Measurements from ENCODE around the gene PRR22.

Gene PRR22

DNA sequence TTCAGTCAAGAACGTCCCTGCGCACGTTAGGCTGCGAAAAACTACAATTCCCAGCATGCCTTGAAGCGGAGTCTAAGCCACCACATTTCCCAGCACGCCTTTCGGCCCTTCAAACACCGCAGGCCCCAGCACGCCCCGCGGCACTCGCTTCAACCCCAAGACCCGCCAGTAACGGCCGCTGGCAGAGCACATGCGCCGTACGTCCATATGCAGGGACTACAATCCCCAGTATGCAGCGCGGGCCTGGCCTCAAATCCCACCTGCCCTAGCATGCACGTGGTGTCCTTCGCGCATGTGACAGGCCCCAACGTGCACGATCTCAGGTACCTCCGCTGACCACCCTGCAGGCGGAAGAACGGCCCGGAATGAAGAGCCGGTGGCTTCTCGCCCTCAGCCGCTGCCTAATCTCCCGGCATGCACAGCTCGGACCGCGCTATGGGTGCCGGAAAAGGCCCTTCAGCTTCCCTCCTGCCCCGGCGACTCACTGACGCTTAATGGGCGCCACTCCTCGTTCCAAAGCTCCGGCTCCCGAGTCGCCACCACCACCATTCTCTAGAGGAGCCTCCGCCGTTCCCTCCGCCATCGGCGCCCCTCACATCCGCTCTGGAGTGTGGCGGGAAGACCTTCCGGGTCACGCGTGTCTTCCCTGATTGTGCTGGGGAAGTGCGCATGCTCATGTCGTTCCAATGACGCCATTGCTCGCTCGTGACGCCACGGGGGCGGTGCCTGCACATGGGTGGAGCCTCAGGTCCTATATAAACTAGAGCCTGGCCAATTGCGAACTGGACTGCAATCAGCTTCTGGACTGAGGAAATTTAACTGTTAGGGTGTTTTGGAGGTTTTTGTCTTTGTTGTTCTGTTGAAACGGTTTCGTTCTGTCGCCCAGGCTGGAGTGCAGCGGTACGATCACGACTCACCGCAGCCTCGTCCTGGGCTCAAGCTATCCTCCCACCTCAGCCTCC lies 6.3 kb upstream of the PRR22 start, which contains the start of gene DUS3L:
Gene DUS3L (minus strand): TSS at position 605 of the 962 bp plus-strand sequence. CDS start 22 bp downstream, at position 583.
- DNase-seq = peak; percentile 66 to 98 (median 92)

DNA sequence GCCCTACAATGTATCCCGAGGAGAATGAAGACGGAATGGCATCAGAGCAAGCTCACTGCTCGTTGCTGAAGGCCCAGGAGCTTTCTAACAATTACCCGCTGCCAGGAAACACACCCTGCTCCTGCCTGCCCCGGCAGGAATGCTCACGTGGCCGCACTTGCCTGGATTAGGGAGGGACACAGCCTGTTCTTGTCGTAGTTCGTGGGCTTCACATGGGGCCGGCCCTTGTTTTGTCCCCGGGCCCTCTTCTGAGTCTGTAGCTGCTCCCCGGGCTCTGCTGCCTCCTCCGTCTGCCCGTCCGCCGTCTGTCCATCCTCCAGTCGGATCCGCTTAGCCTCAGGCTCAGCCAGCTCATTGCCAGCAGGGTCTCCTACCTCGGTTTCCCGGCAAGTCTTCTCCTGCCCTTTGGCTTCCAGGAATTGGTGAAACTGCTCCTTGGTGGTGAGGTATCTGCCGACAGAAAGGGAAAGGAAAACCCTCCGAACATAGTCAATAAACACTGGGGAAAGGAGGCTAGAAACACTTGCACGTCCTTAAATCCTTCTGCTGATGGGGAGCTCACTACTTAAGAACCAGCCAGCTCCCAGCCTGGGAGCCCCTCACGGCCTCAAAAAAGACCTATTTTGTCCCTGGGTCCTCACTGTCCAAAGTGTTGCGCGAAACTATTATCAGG lies 5.5 kb upstream of the PRR22 start:
- no peak for DNase-seq

DNA sequence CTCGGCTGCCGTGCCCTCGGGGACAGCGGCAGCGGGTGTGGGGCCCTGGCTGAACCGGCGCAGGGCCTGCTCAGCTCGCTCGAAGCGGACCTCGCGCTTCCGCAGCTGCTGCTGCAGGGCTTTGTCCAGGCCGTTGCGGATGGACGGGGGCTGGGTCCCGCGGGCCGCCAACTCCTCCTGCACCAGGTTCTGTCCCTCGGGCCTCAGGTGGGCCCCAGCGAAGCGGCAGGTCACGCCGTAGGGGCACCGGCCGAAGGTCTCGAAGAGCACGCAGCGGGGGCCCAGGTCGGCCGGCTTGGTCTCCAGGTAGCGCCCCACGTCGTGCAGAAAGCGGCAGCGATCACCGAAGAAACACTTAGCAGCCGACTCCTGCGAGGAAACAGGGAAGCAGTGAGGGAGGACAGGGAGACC lies 4.8 kb upstream of the PRR22 start:
- no peak for DNase-seq

DNA sequence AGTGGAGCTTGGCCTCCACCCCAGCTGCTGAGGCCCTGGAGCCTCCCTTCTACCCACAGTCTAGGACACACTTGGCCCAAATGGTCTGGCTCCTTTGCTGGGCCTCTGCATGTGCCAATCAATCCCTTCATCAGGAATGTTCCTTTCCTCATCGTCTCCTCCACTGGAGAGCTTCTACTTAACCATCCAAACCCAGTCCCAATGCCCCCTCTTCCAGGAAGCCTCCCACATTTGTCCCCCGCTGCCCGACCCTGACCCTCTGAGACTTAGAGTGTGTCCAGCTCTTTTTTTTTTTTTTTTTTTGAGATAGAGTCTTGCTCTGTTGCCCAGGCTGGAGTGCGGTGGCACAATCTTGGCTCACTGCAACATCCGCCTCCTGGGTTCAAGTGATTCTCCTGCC lies 3.9 kb upstream of the PRR22 start:
- DNase-seq = no peak

DNA sequence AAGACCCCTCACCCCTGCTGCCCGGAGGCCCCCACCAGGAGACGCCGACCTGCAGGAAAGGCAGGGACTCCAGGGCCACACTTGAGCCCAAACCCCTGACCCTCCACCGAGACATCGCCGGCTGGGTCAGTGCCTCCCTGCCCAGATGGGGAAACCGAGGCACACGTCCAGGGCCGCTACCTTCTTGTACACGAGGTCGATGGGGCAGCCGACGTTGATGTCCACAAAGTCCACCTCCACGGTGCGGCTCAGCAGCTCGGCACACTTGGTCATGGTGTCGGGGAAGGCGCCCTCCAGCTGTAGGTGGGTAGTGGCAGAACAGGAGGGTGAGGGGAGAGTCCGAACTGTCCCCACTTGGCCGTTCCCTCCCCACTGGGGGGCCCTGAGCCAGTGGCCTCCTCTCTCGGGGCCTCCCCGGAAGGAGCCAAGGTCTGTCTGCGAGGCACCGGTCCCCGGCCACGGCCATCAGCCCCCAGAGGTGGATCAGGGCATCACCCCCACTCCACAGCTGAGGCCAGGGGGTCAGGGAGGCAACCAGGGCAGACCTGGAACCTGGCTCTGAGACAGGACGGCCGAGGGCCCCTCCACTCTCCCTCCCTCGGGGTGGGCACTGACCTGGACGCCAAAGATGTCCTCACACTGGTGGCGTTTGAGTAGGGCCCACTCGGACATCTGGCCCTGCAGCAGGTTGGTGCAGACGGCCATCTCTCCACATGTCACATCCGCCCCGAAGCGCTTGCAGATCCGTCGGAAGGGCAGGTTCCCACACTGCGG lies 3.0 kb upstream of the PRR22 start:
- DNase-seq = no peak

DNA sequence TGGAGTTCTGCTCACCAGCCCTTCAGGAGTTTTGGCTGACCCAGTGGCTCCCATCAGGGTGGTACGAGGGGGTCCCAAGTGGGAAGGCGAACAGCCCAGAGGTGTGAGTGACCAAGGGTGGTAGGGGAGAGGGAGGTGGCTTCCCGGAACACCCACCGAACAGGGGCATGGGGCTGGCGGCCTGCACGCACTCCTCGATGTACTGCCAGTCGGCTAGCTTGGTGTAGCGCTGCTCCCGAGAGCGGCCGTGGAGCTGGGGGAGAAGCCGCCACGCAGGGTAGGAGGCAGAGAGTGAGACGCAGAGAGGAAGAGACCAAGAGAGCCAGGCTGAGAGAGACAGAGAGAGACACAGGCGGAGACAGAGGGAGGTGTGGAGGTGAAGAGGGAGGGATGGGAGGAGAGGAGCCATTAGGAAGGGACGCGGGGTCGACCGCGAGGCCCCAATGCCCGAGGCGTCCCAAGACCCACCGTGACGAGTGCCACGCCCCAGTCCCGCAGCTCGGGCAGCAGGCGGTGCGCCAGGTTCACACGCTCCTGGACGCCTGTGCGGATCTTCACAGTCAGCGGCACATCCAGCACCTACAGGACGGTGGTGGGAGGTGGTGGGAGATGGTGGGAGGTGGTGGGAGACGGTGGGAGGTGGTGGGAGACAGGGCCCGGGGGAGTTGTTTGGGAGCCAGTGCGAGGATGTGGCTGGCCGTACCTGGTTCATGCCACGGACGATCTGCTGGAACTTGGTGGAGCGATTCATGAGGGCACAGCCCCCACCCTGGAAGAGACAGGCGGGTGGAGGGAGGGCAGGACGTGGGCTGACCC lies 2.3 kb upstream of the PRR22 start:
- no peak for DNase-seq

DNA sequence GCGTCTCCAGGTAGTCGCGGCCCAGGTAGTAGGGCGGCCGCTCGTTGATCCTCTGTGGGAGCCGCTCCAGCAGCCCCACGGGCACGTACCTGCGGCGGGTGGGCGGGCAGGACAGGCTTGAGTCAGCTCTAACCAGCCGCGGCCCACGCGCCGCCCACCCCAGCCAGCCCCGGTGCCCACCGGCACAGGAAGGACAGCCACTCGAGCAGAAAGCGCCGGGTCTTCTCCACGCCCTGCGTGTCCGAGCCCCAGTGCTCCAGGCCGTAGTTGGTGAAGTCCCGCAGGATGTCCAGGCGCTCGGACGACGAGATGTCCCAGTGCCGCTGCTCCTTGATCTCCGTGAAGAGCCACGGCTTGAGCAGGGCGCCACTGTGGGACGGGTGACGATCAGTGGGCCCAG lies 877 bp upstream of the PRR22 start:
- DNase-seq = no peak

DNA sequence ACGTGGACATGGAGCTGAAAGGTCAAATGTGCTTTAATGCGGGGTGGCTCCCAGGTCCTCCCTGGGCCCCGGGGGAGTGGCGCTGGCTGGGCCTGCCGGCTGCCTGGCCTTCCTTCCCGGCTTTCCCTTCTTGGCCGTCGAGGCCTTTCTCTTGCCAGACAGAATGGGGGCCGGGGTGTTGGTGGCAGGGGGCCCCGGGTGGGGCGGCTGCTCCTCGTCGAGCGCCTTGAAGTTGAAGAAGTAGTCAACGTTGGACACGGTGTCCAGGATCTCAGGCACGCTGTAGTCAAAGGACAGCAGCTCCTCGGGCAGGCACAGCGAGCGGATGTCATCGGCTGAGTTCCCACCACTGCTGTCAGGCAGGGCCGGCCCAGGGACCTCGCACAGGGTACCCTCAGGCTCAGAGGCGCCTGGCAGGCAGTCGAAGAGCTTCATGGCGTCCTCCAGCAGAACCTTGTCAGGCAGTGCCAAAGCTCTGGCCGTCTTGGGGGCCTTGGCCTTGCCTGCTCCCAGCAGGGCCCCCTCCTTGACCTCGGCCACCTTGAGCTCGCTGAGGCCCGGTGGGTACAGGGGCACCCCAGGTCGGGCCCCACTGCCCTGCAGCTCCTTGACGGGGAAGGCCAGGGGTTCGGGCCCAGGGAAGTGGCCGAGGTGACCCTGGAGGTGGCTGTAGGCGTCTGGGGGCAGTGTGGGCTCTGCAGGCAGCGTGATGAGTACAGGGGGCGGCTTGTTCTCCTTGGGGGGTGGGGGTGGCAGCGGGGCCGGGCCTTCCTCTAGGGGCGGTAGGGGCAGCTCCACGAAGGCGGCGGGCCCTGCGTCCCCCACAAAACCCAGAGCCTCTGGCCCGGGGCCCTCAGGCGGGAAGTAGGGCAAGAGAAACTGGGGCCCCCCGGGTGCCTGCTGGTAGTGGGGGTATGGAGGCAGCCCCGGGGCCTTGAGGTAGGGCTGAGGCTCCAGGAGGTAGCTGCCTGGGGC lies 1.3 kb downstream of the PRR22 start:
- DNase-seq = no peak

DNA sequence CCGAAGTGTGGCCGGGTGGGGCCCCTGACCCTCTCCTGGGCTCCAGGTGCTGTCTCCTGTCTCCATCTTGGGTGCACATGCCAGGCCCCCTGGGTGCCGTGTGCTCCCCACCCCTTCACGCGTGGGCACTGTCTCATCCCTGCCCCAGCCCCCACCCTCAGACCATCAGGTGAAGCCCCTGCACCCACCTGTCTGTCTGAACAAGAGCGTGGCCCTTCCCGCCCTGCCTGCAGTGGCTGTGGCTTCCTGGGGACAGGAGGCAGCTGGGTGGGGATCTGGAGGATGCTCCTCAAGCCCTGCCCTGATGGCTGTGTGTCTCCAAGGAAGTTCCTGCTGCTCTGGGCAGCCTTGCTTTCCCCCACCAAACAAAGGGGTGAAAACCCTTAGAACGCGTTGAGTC lies 2.2 kb downstream of the PRR22 start:
- DNase-seq = no peak

DNA sequence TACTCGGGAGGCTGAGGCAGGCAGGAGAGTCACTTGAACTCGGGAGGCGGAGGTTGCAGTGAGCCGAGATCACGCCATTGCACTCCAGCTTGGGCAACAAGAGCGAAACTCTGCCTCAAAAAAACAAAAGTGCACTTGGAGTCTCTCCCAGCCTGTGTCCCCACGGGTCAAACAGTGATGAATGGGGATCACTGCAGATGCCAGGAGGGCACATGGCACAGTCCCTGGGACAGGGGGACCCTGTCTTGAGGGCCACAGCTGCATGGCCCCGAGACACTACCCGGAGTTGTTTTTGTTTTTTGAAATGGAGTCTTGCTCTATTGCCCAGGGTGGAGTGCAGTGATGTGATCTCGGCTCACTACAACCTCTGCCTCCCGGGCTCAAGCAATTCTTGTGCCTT lies 3.6 kb downstream of the PRR22 start:
- DNase-seq = peak in 2 of 14 donors; percentile 1 to 14

DNA sequence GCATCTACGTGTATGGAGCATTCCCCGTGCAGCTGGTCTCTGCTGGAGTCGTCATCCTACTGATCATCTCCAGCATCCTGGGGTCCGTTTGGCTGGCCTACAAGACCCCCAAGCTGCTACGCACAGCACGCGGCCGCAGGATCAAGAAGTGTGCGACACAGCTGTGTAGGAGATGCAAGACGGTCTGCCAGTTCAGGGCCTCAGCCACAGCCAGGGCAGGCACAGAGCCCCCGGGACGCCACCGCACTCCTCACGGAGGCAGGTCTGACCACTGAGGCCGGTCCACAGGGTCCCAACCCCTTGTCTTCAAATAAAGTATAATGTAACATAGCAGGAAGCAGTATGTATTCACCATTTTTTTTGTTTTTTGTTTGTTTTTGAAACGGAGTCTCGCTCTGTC lies 6.1 kb downstream of the PRR22 start:
- no peak for DNase-seq

DNA sequence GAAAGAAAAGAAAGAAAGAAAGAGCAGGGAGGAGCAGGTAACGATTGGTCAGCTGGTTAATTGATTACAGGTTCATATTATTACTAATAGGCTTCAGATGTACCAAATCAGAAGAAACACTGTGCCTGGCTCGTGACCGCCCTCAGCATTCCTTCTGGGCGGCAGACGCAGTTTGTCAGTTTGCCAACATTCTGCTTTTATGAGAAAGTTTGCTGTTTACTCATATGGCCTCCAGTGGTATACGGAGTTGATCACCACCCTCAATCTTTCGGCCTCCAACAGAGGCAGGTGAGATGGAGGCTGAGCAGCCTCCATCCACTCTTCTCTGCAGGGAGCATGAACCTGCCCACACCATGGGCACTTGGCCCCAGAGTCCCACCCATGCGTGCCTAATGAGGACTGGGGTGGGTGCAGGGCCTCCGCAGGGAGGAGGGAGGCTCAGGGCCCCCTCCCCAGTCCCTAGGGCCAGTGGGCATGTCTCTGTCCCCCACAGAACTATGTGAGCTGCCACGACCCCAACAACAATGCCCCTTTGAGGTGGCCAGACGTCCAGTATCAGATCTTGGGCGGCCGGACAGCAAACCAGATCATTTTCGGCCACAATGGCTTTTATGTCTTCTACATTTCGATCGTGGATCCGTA lies 8.8 kb downstream of the PRR22 start:
- no peak for DNase-seq

DNA sequence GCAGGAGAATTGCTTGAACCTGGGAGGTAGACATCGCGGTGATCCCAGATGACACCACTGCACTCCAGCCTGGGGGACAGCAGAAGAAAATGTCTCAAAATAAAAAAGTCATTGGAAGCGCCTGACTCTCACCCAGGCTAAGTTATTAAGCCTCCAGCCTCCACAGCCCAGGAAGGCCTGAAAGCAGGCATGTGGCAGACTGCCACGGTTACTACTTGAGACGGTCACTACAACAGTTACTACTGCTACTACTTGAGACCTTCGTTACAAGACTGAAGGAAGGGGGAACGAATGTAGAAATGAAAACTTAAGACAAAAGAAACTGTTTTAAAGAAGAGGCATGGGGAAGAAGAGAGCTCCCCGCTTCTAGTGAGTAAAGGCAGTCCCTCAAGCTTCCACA lies 9.6 kb downstream of the PRR22 start:
- DNase-seq = no peak

DNA sequence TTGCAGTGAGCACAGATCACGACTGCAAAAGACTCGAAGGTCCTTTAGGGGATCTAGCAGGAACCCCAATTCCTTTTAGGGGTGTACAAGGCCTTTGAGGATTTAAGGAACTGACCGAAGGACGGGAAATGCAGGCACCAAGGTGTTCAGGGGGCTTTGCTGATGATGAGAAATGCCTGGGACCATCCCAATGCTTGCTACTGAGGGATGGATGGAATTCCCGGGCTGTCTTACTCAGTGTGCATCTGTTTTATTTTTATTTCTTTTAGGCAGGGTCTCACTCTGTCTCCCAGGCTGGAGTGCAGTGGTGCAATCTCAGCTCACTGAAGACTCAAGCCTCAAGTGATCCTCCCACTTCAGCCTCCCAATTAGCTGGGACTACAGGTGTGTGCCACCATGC lies 11.3 kb downstream of the PRR22 start:
- no peak for DNase-seq

DNA sequence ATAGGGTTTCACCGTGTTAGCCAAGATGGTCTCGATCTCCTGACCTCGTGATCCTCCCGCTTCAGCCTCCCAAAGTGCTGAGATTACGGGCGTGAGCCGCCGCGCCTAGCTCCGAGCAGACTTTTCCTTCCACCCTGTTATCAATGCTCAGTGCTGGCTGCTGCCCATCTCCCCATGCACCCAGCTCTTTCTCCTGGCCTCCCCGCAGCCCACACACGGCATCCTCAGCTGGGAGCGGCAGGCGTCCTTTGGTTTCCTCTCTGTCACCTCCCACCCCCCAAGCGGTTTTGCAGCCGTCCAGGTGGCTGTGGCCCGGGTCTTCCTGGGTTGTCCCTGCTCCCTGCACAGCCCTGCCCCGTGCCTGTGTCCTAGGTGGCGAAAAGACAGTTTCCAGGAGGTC lies 12.1 kb downstream of the PRR22 start:
- DNase-seq = no peak

DNA sequence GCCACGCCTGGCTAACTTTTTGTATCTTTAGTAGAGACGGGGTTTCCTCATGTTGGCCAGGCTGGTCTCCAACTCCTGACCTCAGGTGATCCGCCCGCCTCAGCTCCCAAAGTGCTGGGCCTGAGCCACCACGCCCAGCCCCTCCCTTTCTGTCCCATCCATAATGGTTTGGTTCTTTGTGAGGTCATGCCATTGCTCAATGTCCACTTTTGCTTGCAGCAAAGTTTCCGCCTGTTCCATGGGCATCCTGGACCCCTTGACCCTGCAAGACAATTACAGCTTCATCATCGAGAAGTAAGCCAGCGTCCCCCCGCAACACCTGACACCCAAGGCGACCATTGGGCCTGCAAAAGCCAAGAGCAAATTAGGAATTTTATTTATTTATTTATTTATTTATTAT lies 16.6 kb downstream of the PRR22 start:
- no peak for DNase-seq

DNA sequence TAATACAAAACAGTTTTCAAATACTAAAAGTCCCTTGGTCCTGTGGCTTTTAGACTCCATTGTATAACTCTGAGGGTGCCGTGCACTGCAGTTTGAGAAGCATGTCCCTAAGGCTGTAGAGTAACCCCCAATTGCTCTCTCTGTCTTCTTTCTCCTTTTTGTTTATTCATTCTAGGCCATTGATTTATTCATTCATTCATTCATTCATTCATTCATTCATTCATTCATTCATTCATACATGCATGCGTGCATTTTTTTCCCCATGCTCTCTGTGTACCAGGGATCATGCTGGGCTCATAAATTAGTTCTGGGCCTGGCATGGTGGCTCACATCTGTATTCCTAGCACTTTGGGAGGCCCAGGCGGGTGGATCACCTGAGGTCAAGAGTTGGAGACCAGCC lies 19.3 kb downstream of the PRR22 start:
- DNase-seq = no peak

DNA sequence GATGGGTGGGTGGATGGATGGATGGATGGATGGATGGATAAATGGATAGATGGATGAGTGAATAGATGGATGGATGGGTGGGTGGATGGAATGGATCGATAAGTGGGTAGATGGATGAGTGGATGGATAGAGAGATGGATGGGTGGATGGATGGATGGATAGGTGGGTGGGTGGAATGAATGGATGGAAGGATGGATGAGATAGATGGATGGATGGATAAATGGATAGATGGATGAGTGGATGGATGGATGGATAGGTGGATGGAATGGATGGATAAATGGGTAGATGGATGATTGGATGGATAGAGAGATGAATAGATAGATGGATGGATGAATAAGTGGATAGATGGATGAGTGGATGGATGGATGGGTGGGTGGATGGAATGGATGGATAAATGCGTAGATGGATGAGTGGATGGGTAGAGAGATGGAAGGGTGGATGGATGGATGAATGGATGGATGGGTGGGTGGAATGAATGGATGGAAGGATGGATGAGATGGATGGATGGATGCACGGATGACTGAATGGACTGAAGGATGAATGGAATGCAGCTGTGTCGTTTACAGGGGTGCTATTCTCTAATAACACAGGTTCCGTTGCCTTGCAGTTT lies 21.8 kb downstream of the PRR22 start:
- DNase-seq = no peak

DNA sequence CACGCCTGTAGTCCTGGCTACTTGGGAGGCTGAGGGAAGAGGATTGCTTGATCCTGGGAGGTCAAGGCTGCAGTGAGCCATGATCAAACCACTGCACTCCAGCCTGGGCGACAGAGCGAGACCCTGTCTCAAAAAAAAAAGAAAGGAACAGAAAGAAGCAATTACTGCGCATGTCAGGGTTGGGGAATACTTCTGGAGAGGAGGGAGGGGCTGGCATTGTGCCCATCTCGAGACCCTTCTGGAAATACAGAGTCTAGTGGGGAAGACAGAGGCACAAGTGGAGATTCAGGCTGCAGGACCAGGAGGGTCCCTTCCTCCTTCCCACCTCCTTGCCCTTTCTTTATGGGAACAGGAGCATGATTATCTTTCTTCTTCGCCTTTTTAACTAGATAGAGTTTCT lies 30.8 kb downstream of the PRR22 start:
- no peak for DNase-seq

DNA sequence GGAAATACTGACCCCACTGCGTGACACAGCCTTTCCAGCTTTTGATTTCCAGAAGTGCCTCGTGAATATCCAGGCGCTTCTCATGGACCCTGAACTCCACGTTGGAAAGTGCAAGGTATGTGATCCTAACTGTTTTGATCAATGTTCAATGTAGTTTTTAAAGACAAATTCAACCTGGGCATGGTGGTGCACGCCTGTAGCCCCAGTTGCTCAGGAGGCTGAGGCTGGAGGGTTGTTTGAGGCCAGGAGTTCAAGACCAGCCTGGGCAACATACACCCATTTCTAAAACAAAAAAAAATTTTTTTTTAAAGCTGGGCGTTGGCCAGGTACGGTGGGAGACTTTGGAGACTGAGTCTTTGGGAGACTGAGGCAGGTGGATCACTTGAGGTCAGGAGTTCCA lies 32.8 kb downstream of the PRR22 start:
- no peak for DNase-seq
